ENCODE data around the gene FGF14.
"Not testable (repeated sequence)": the region's sequence is repeated elsewhere in the genome, so short reads cannot be mapped to it uniquely, and the experiment has no call there.

FGF14 gene

GRCh38 chr13:101846249-101846648 lies 555.6 kb downstream of the FGF14 start:
- Histone ChIP-seq H3K4me1 (no peaks in the 10 kb centered on the region), H3K27me3 (no peaks in the 10 kb centered on the region), H3K4me3 (no peak overlapping the region), H3K36me3 (no peaks in the 10 kb centered on the region), H3K4me2 (no peak overlapping the region), H3K9me3 (replicated peaks in 1 of 11) (no peaks in the 10 kb centered on the region), H3K27ac (no peak overlapping the region), H3K9ac (no peak overlapping the region), H4K20me1 (no peaks in the 10 kb centered on the region)
- TF ChIP-seq Cebpa-rat (IDR thresholded peaks at IDR 0.05), result no peak

GRCh38 chr13:101845245-101846020 lies 556.4 kb downstream of the FGF14 start:
- no peaks in the 10 kb centered on the region for H3K27me3 ChIP-seq
- H4K20me1 ChIP-seq, result no peaks in the 10 kb centered on the region
- TF ChIP-seq Cebpa-rat (IDR thresholded peaks at IDR 0.05), result no peak
- no peak overlapping the region for H3K27ac ChIP-seq
- no peak overlapping the region for H3K4me3 ChIP-seq
- H3K4me1 ChIP-seq, result no peaks in the 10 kb centered on the region
- no peak overlapping the region for H3K9ac ChIP-seq
- H3K36me3 ChIP-seq, result no peaks in the 10 kb centered on the region
- H3K9me3 ChIP-seq (replicated peaks in 1 of 11), result no peaks in the 10 kb centered on the region
- no peak overlapping the region for H3K4me2 ChIP-seq

GRCh38 chr13:101841698-101842097 lies 560.1 kb downstream of the FGF14 start:
- no peak for TF ChIP-seq Cebpa-rat (IDR thresholded peaks at IDR 0.05)
- H3K9me3 ChIP-seq (replicated peaks in 1 of 11), result no peaks in the 10 kb centered on the region
- H3K4me3 ChIP-seq, result no peak overlapping the region
- no peaks in the 10 kb centered on the region for H3K36me3 ChIP-seq
- no peaks in the 10 kb centered on the region for H3K27me3 ChIP-seq
- no peaks in the 10 kb centered on the region for H4K20me1 ChIP-seq
- no peaks in the 10 kb centered on the region for H3K4me1 ChIP-seq
- H3K9ac ChIP-seq, result no peak overlapping the region
- H3K4me2 ChIP-seq, result no peak overlapping the region
- no peak overlapping the region for H3K27ac ChIP-seq

- Histone ChIP-seq H3K4me3 (no peak overlapping the region), H3K27me3 (no peaks in the 10 kb centered on the region), H3K9me3 (replicated peaks in 1 of 11) (no peaks in the 10 kb centered on the region), H3K36me3 (no peaks in the 10 kb centered on the region), H3K4me1 (peaks cover 0 to 11% (median 2%) of the 10 kb centered on the region in 10 experiments; a peak in 4 of 20 replicates), H4K20me1 (no peaks in the 10 kb centered on the region), H3K4me2 (no peak overlapping the region), H3K27ac (no peak overlapping the region), H3K9ac (no peak overlapping the region)
- TF ChIP-seq Cebpa-rat (IDR thresholded peaks at IDR 0.05), result no peak
Observed at GRCh38 chr13:101838323-101838722, 563.5 kb downstream of the FGF14 start.

GRCh38 chr13:101837778-101838177 lies 564.1 kb downstream of the FGF14 start:
- H3K4me3 ChIP-seq; H3K36me3 ChIP-seq; H3K4me2 ChIP-seq; H3K9ac ChIP-seq; H3K27me3 ChIP-seq; H4K20me1 ChIP-seq; H3K9me3 ChIP-seq (replicated peaks in 1 of 11); H3K27ac ChIP-seq: not testable (repeated sequence)
- peaks cover 0 to 11% (median 2%) of the 10 kb centered on the region in 10 experiments; a peak in 4 of 20 replicates for H3K4me1 ChIP-seq

GRCh38 chr13:101837288-101837687 lies 564.6 kb downstream of the FGF14 start:
- H3K36me3 ChIP-seq, result no peaks in the 10 kb centered on the region
- H3K9ac ChIP-seq, result no peak overlapping the region
- H3K9me3 ChIP-seq (replicated peaks in 1 of 11), result no peaks in the 10 kb centered on the region
- H3K27me3 ChIP-seq, result no peaks in the 10 kb centered on the region
- no peak overlapping the region for H3K4me3 ChIP-seq
- H3K4me2 ChIP-seq, result no peak overlapping the region
- peaks cover 0 to 11% (median 2%) of the 10 kb centered on the region in 10 experiments; a peak in 4 of 20 replicates for H3K4me1 ChIP-seq
- TF ChIP-seq Cebpa-rat (IDR thresholded peaks at IDR 0.05), result peak in 1 of 11 experiments; percentile 44; a peak in 1 of 22 replicates
- H4K20me1 ChIP-seq, result no peaks in the 10 kb centered on the region
- no peak overlapping the region for H3K27ac ChIP-seq

- H3K4me3 ChIP-seq, result no peak overlapping the region
- no peaks in the 10 kb centered on the region for H3K27me3 ChIP-seq
- no peak overlapping the region for H3K27ac ChIP-seq
- H3K9ac ChIP-seq, result no peak overlapping the region
- H3K36me3 ChIP-seq, result no peaks in the 10 kb centered on the region
- H3K4me1 ChIP-seq, result peaks cover 0 to 11% (median 2%) of the 10 kb centered on the region in 10 experiments; a peak in 4 of 20 replicates
- no peaks in the 10 kb centered on the region for H4K20me1 ChIP-seq
- peak overlapping the region in 6 of 11 experiments; percentile 1 to 42 (median 21); a peak in 6 of 22 replicates for H3K4me2 ChIP-seq
- H3K9me3 ChIP-seq (replicated peaks in 1 of 11), result no peaks in the 10 kb centered on the region
- no peak for TF ChIP-seq Cebpa-rat (IDR thresholded peaks at IDR 0.05)
Observed at GRCh38 chr13:101835920-101836319, 565.9 kb downstream of the FGF14 start.

GRCh38 chr13:101833671-101834070 lies 568.2 kb downstream of the FGF14 start:
- H3K4me3 ChIP-seq, result no peak overlapping the region
- no peaks in the 10 kb centered on the region; a peak in 2 of 22 replicates for H3K9me3 ChIP-seq (replicated peaks in 1 of 11)
- TF ChIP-seq Cebpa-rat (IDR thresholded peaks at IDR 0.05), result no peak
- H3K4me2 ChIP-seq, result no peak overlapping the region
- no peaks in the 10 kb centered on the region for H3K36me3 ChIP-seq
- peaks cover 0 to 11% (median 2%) of the 10 kb centered on the region in 10 experiments; a peak in 4 of 20 replicates for H3K4me1 ChIP-seq
- no peaks in the 10 kb centered on the region for H3K27me3 ChIP-seq
- H3K9ac ChIP-seq, result no peak overlapping the region
- H4K20me1 ChIP-seq, result no peaks in the 10 kb centered on the region
- no peak overlapping the region for H3K27ac ChIP-seq

- TF ChIP-seq Cebpa-rat (IDR thresholded peaks at IDR 0.05), result no peak
- Histone ChIP-seq H3K4me3 (no peak overlapping the region), H3K27me3 (no peaks in the 10 kb centered on the region), H4K20me1 (no peaks in the 10 kb centered on the region), H3K9ac (no peak overlapping the region), H3K9me3 (replicated peaks in 1 of 11) (no peaks in the 10 kb centered on the region; a peak in 2 of 22 replicates), H3K4me2 (no peak overlapping the region), H3K36me3 (no peaks in the 10 kb centered on the region), H3K4me1 (no peaks in the 10 kb centered on the region), H3K27ac (no peak overlapping the region)
Observed at GRCh38 chr13:101830035-101830434, 571.8 kb downstream of the FGF14 start.

- no peak for TF ChIP-seq Cebpa-rat (IDR thresholded peaks at IDR 0.05)
- Histone ChIP-seq H3K27me3 (no peaks in the 10 kb centered on the region), H3K4me2 (no peak overlapping the region)
Observed at GRCh38 chr13:101829484-101829883, 572.4 kb downstream of the FGF14 start.

More at GRCh38 chr13:101829484-101829883, 572.4 kb downstream of the FGF14 start:
- Histone ChIP-seq H3K4me1 (no peaks in the 10 kb centered on the region), H3K9ac (no peak overlapping the region), H3K4me3 (no peak overlapping the region), H4K20me1 (no peaks in the 10 kb centered on the region), H3K36me3 (no peaks in the 10 kb centered on the region), H3K27ac (no peak overlapping the region), H3K9me3 (replicated peaks in 1 of 11) (no peaks in the 10 kb centered on the region; a peak in 2 of 22 replicates)

Data from BLaER1 treated with 17β-estradiol and CSF1 and Interleukin-3, amounts not matched to agents 10 nM and 100 nM (cell line).